Chondrocyte (in vitro differentiated cells): ENCODE results near the gene SORCS1. TPM values are rescaled to one million over a fixed set of nuclear protein-coding genes. Genes with fewer than 3 reads are reported as not detected.

Experiments used
- DNase-seq: peaks from one replicate; pipeline ENCODE4 v3.0.0; 2021; ENCODE audit warnings: mixed read lengths, low spot score
- H3K27ac Mint-ChIP-seq: one replicate; pipeline ENCODE4 v1.8.0; 2021; ENCODE audit warnings: mild to moderate bottlenecking, moderate library complexity, mixed read lengths; ENCODE audit not compliant: unreplicated experiment
- H3K27me3 Mint-ChIP-seq: 2 replicates; pipeline ENCODE4 v1.8.0; 2021; ENCODE audit warnings: low read depth, mixed read lengths
- H3K36me3 Mint-ChIP-seq: 2 replicates; pipeline ENCODE4 v1.8.0; 2021; ENCODE audit warnings: low read depth, mixed read lengths
- H3K4me1 Mint-ChIP-seq: 2 replicates; pipeline ENCODE4 v1.8.0; 2021; ENCODE audit warnings: low read depth, mild to moderate bottlenecking, mixed read lengths
- H3K4me3 Mint-ChIP-seq: one replicate; pipeline ENCODE4 v1.8.0; 2021; ENCODE audit warnings: mild to moderate bottlenecking, moderate library complexity, mixed read lengths; ENCODE audit not compliant: unreplicated experiment
- H3K9me3 Mint-ChIP-seq: 2 replicates; pipeline ENCODE4 v1.8.0; 2021; ENCODE audit warnings: low read depth, mixed read lengths
- total RNA-seq: library from RNA; stranded (reverse); gene quantifications from 3 replicates; pipeline ENCODE4 v1.2.1, GENCODE V29; 2021
- TF ChIP-seq, protein P1 (sequence below): fragments of 200-600 bp; sonication (generic); IDR thresholded peaks from 2 replicates; pipeline ENCODE4 v1.5.0; 2021; ENCODE audit warnings: antibody characterized with exemption, mild to moderate bottlenecking, moderate library complexity

Gene SORCS1
- total RNA-seq, 1 donor from 2014 or later = not detected

DNA sequence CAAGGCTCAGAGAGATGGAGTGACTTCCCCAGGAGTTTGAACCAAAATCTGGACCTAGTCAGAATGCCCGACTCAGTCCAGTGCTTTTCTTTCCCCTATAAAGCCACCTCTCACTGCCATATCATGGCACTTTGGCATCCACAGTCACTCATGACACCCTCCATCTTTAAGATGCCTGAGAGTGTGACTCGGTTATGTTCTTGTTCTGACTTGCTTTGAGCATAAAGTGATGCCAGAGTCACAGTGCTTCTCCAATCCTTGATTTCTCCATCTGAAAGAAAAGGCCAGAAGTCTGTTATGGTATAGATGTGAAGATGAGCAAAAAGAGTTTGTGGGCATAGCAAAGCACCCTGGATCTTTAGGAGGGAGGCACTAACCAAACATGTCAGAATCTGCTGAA is 538.1 kb downstream of the SORCS1 start:
- Mint-ChIP-seq H3K4me1 (no peaks in the 10 kb centered on the region), H3K9me3 (no peaks in the 10 kb centered on the region)

DNA sequence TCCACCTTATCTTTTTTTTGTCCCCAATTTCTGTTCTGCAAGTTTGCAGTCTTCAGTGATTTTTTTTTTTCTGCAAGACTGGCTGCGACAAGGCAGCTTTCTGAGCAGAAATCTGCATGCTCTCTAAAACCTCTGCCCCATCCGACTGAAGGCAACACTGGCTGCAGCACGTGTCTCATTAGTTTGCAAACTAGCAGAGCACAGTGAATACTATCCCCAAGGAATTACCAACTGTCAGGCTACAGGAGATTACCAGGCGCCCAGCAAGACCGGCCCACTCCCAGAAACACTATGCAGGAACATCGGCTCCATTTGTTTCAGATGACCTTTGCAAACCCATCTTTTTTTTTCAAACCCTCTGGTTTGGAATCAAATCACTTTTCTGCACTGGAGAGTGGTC is 538.8 kb downstream of the SORCS1 start:
- no peaks in the 10 kb centered on the region for H3K4me1 Mint-ChIP-seq
- H3K27ac Mint-ChIP-seq = no peak overlapping the region
- TF ChIP-seq, protein P1, sequence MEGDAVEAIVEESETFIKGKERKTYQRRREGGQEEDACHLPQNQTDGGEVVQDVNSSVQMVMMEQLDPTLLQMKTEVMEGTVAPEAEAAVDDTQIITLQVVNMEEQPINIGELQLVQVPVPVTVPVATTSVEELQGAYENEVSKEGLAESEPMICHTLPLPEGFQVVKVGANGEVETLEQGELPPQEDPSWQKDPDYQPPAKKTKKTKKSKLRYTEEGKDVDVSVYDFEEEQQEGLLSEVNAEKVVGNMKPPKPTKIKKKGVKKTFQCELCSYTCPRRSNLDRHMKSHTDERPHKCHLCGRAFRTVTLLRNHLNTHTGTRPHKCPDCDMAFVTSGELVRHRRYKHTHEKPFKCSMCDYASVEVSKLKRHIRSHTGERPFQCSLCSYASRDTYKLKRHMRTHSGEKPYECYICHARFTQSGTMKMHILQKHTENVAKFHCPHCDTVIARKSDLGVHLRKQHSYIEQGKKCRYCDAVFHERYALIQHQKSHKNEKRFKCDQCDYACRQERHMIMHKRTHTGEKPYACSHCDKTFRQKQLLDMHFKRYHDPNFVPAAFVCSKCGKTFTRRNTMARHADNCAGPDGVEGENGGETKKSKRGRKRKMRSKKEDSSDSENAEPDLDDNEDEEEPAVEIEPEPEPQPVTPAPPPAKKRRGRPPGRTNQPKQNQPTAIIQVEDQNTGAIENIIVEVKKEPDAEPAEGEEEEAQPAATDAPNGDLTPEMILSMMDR = no peak
- no peaks in the 10 kb centered on the region for H3K9me3 Mint-ChIP-seq
- no peak overlapping the region for H3K4me3 Mint-ChIP-seq
- peaks cover 37% of the 10 kb centered on the region for H3K27me3 Mint-ChIP-seq
- no peak for DNase-seq
- H3K36me3 Mint-ChIP-seq = no peaks in the 10 kb centered on the region

More for the DNA sequence above, 538.1 kb downstream of the SORCS1 start:
- no peak overlapping the region for H3K27ac Mint-ChIP-seq
- TF ChIP-seq, protein P1 = no peak
- H3K4me3 Mint-ChIP-seq = no peak overlapping the region
- DNase-seq = no peak
- no peaks in the 10 kb centered on the region for H3K36me3 Mint-ChIP-seq
- peaks cover 36% of the 10 kb centered on the region for H3K27me3 Mint-ChIP-seq

DNA sequence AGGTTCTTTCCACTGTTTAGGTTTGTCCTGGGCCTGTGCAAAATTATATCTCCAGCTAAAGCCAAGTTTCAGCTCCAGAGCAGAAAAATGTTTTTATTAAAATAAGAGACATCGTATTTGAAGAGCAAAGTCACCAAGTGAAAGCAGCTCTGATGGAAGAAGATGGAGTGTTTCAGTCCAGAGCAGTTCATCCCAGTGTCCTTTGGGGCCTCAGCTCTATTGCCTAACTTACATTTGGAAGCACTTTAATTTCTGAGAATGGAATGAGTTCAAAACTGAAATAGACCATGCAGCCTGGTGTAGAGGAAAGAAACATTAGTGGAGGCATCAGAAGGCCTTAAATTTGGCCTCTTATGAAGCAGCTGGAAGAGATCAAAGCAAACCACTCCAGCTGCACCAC is 545.2 kb downstream of the SORCS1 start:
- Mint-ChIP-seq H3K9me3 (no peaks in the 10 kb centered on the region), H3K36me3 (no peaks in the 10 kb centered on the region), H3K4me3 (no peak overlapping the region), H3K27me3 (peaks cover 8% of the 10 kb centered on the region), H3K4me1 (no peaks in the 10 kb centered on the region), H3K27ac (no peak overlapping the region)
- DNase-seq = no peak
- TF ChIP-seq, protein P1 = no peak

DNA sequence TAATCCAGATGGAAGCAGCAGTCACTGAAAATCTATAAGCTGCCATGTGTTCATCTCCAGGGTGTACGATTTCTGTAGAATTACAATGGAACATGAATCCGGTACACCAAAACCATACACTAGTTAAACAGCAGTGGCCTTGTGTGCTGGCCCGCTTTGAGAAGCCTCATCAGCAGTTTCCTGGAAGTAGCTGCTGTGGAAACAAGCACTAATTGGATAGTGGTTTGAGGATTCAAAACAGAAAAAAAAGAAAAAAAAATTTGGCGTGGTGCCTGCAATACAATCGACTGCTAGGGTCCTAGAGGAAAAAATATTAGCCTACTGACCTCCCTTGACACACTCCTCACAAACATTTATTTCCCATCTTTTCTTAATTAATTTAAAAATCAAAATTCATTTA is 545.9 kb downstream of the SORCS1 start:
- no peaks in the 10 kb centered on the region for H3K36me3 Mint-ChIP-seq
- no peaks in the 10 kb centered on the region for H3K9me3 Mint-ChIP-seq
- H3K27me3 Mint-ChIP-seq = peaks cover 5% of the 10 kb centered on the region
- H3K27ac Mint-ChIP-seq = no peak overlapping the region
- no peaks in the 10 kb centered on the region for H3K4me1 Mint-ChIP-seq
- H3K4me3 Mint-ChIP-seq = no peak overlapping the region
- DNase-seq = no peak
- TF ChIP-seq, protein P1 = no peak

DNA sequence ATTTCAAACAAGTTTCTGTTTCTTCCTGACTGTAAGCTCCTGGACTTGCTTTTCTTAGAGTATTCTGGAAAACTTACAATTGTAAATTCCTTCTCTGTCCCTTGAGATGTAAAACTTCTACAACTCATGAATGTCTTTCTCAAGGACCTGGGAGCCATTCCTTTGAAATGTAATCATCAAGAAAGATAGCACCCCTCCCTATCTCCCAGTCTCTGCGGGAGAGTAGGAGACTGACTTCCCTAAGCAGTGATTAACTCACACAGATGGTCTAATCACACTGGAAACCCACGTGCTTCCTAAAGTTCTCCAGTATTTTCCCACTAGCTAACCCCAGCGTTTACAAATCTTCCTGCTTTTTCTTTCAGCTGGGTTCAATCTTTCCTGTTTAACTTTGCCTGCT is 549.4 kb downstream of the SORCS1 start:
- Mint-ChIP-seq H3K27me3 (no peaks in the 10 kb centered on the region), H3K4me1 (no peaks in the 10 kb centered on the region), H3K9me3 (no peaks in the 10 kb centered on the region), H3K36me3 (no peaks in the 10 kb centered on the region), H3K4me3 (no peak overlapping the region), H3K27ac (no peak overlapping the region)
- no peak for DNase-seq
- TF ChIP-seq, protein P1 = no peak
